ENCODE results near the gene RGS6.

Gene RGS6

GRCh38 chr14:72377016-72377415 lies 444.8 kb downstream of the RGS6 start:
- no peak for TF ChIP-seq CTCF (IDR thresholded peaks at IDR 0.05)

- no peak for TF ChIP-seq CTCF (IDR thresholded peaks at IDR 0.05)
Observed at GRCh38 chr14:72380456-72380855, 448.2 kb downstream of the RGS6 start.

- TF ChIP-seq CTCF (IDR thresholded peaks at IDR 0.05), result no peak
Observed at GRCh38 chr14:72383865-72384264, 451.6 kb downstream of the RGS6 start.

- no peak for TF ChIP-seq CTCF (IDR thresholded peaks at IDR 0.05)
Observed at GRCh38 chr14:72387726-72388125, 455.5 kb downstream of the RGS6 start.

GRCh38 chr14:72389200-72389599 lies 457.0 kb downstream of the RGS6 start:
- TF ChIP-seq CTCF (IDR thresholded peaks at IDR 0.05), result no peak

- TF ChIP-seq CTCF (IDR thresholded peaks at IDR 0.05), result no peak
Observed at GRCh38 chr14:72401101-72401625, 468.9 kb downstream of the RGS6 start.

- no peak for TF ChIP-seq CTCF (IDR thresholded peaks at IDR 0.05)
Observed at GRCh38 chr14:72401632-72402376, 469.6 kb downstream of the RGS6 start.

Data from LNCAP (cell line).